A673 (cell line): ENCODE data around the gene AJAP1. TPM values are rescaled to one million over a fixed set of nuclear protein-coding genes. Genes with fewer than 3 reads are reported as not detected.

ENCODE experiments used
- BruUV-seq: library from RNA; stranded (reverse); fragments of 400-500 nt; replicated peaks from 2 replicates; lab custom pipeline; 2021; lab: Mats Ljungman, UMichigan
- CTCF ChIA-PET: fragments of 300-600 bp; sonication (Branson Sonifier 250); formaldehyde crosslinking; loops from one replicate; lab custom pipeline; 2022; ENCODE audit warnings: antibody characterized with exemption; lab: Charles Lee
- POLR2A ChIA-PET: fragments of 300-600 bp; sonication (Branson Sonifier 250); formaldehyde crosslinking; loops from one replicate; lab custom pipeline; 2022; ENCODE audit warnings: antibody characterized with exemption; ENCODE audit not compliant: low non-redundant PET; lab: Charles Lee
- DNase-seq: peaks from one replicate; pipeline ENCODE4 v3.0.0-alpha.2; 2015; ENCODE audit warnings: low spot score
- H3K27ac ChIP-seq: fragments of 200-600 bp; sonication (generic); 2 replicates; pipeline ENCODE4 v1.5.1; 2016; ENCODE audit warnings: mixed run types, low read depth, mild to moderate bottlenecking, mixed read lengths, antibody characterized with exemption, low read length; ENCODE audit not compliant: poor library complexity, severe bottlenecking
- H3K27me3 ChIP-seq: fragments of 200-600 bp; sonication (generic); replicated peaks from 2 replicates; pipeline ENCODE4 v1.6.1; 2017; ENCODE audit warnings: mixed run types, low read depth, mild to moderate bottlenecking, mixed read lengths, antibody characterized with exemption, low read length; ENCODE audit not compliant: insufficient read depth, poor library complexity
- H3K36me3 ChIP-seq: fragments of 200-600 bp; sonication (generic); 2 replicates; pipeline ENCODE4 v1.6.1; 2016; ENCODE audit warnings: mixed run types, mild to moderate bottlenecking, mixed read lengths, antibody characterized with exemption, low read length; ENCODE audit not compliant: insufficient read depth, poor library complexity, severe bottlenecking
- H3K4me1 ChIP-seq: fragments of 200-600 bp; sonication (generic); 2 replicates; pipeline ENCODE4 v1.6.1; 2017; ENCODE audit warnings: mixed run types, mild to moderate bottlenecking, mixed read lengths, antibody characterized with exemption, low read length; ENCODE audit not compliant: insufficient read depth, poor library complexity, severe bottlenecking
- H3K4me3 ChIP-seq: fragments of 200-600 bp; sonication (generic); 2 replicates; pipeline ENCODE4 v1.5.1; 2016; ENCODE audit warnings: low read depth, mixed run types, mild to moderate bottlenecking, mixed read lengths, low read length; ENCODE audit not compliant: poor library complexity, severe bottlenecking
- H3K9me3 ChIP-seq: fragments of 200-600 bp; sonication (generic); 2 replicates; pipeline ENCODE4 v1.6.1; 2016; ENCODE audit warnings: mixed run types, low read depth, mild to moderate bottlenecking, mixed read lengths, antibody characterized with exemption, low read length; ENCODE audit not compliant: poor library complexity, severe bottlenecking
- CTCF ChIP-seq: fragments of 300-800, 200-600 bp; sonication (generic); conservative IDR thresholded peaks from 2 replicates; pipeline ENCODE4 v1.5.1; 2017; ENCODE audit warnings: low read depth, mild to moderate bottlenecking, antibody characterized with exemption, low read length, moderate library complexity, mixed read lengths
- EZH2 ChIP-seq: fragments of 200-600 bp; sonication (generic); IDR thresholded peaks from 2 replicates; pipeline ENCODE4 v1.6.1; 2017; ENCODE audit warnings: borderline replicate concordance, low read depth, mild to moderate bottlenecking, mixed read lengths, antibody characterized with exemption, low read length; ENCODE audit not compliant: poor library complexity, severe bottlenecking
- intact Hi-C: fragments of 100-400 bp; cut with micrococcal nuclease; formaldehyde crosslinking; loops from one replicate; pipeline ENCODE4 v1.10.0; 2022; ENCODE audit not compliant: unreplicated experiment
- total RNA-seq: library from RNA; stranded (reverse); gene quantifications from 2 replicates; pipeline ENCODE4 v1.2.3, GENCODE V29; 2021

AJAP1 gene
- total RNA-seq, 1 experiment from 2014 or later = not detected

- intact Hi-C loops = no loop called here
- POLR2A ChIA-PET = no interaction called here
These were observed 3.4 kb upstream of the AJAP1 start for GRCh38 chr1:4650981-4651380.

GRCh38 chr1:4652631-4653327 is 1.6 kb upstream of the AJAP1 start:
- POLR2A ChIA-PET = no interaction called here
- BruUV-seq = no TSS peak
- Histone ChIP-seq H3K27me3 (peaks cover 41% of the 10 kb centered on the region), H3K9me3 (no peaks in the 10 kb centered on the region), H3K4me1 (no peaks in the 10 kb centered on the region), H3K4me3 (no peak overlapping the region), H3K36me3 (no peaks in the 10 kb centered on the region), H3K27ac (no peak overlapping the region)
- TF ChIP-seq EZH2 (no peak), CTCF (peak; percentile 81)
- peak; percentile 49 for DNase-seq
- intact Hi-C loops = no loop called here
- CTCF ChIA-PET = no interaction called here

More at GRCh38 chr1:4650981-4651380, 3.4 kb upstream of the AJAP1 start:
- no peak overlapping the region for H3K4me3 ChIP-seq
- no peaks in the 10 kb centered on the region for H3K9me3 ChIP-seq
- CTCF ChIA-PET = no interaction called here
- H3K36me3 ChIP-seq = no peaks in the 10 kb centered on the region
- H3K27me3 ChIP-seq = peaks cover 26% of the 10 kb centered on the region
- DNase-seq = no peak
- BruUV-seq = no TSS peak
- H3K4me1 ChIP-seq = no peaks in the 10 kb centered on the region
- TF ChIP-seq EZH2 (no peak), CTCF (no peak)
- no peak overlapping the region for H3K27ac ChIP-seq

- H3K27me3 ChIP-seq = peaks cover 46% of the 10 kb centered on the region
- no peaks in the 10 kb centered on the region for H3K36me3 ChIP-seq
- no peaks in the 10 kb centered on the region for H3K4me1 ChIP-seq
- no peak for TF ChIP-seq CTCF
- no peak for TF ChIP-seq EZH2
- ChIA-PET POLR2A (no interaction called here), CTCF (no interaction called here)
- intact Hi-C loops = no loop called here
- no peaks in the 10 kb centered on the region for H3K9me3 ChIP-seq
- no peak overlapping the region for H3K27ac ChIP-seq
- DNase-seq = no peak
- BruUV-seq = no TSS peak
- H3K4me3 ChIP-seq = no peak overlapping the region
These were observed 1.1 kb upstream of the AJAP1 start for GRCh38 chr1:4653328-4653660.
